HepG2 (cell line): Measurements from ENCODE around the gene DENND1C. TPM values are rescaled to one million over a fixed set of nuclear protein-coding genes. Genes with fewer than 3 reads are reported as not detected.

ENCODE experiments used
- ATAC-seq: fragments of 200-7000 bp; cut with Tn5 transposase; 3 replicates; pipeline ENCODE4 v1.9.1; 2020; ENCODE audit warnings: mild to moderate bottlenecking, moderate library complexity
- BruUV-seq: library from RNA; stranded (reverse); fragments of 400-500 nt; replicated peaks from 2 replicates; lab custom pipeline; 2021; lab: Mats Ljungman, UMichigan
- CTCF ChIA-PET: fragments of 300-600 bp; formaldehyde crosslinking; extraction: SDS; loops from one replicate; lab custom pipeline; 2021; ENCODE audit warnings: low total read pairs, inconsistent platforms, low intra/inter-chr PET ratio; lab: Yijun Ruan, JAX
- POLR2A ChIA-PET: fragments of 350-600 bp; sonication (Branson Sonifier 250); formaldehyde crosslinking; loops from one replicate; lab custom pipeline; 2020; ENCODE audit warnings: antibody characterized with exemption, inconsistent platforms; lab: Yijun Ruan, JAX
- DNase-seq: peaks from one replicate; pipeline ENCODE4 v3.0.0-alpha.2; 2015; ENCODE audit warnings: low spot score
- FAIRE-seq: peaks from 3 replicates; lab custom pipeline; 2011; peaks lifted over from hg19 to GRCh38; lab: Jason Lieb, UNC
- H2AFZ ChIP-seq: one replicate; pipeline ENCODE4 v1.6.1; 2011; ENCODE audit warnings: low read length, inconsistent platforms
- H3K27ac ChIP-seq: fragments of 300-600 bp; 3 replicates; pipeline ENCODE4 v1.8.0; 2011; ENCODE audit warnings: mixed run types, mild to moderate bottlenecking, mixed read lengths, low read length, inconsistent platforms; ENCODE audit not compliant: insufficient read depth; ENCODE audit errors: extremely low read length
- H3K27me3 ChIP-seq, 2 experiments: fragments of 200-600 bp in 1 of 2; 2 replicates in 1 of 2; 3 replicates in 1 of 2; pipeline versions ENCODE4 v1.6.0 to v1.8.0; 2011; ENCODE audit warnings: low read length in 2 of 2, mild to moderate bottlenecking in 2 of 2, moderate library complexity in 2 of 2, inconsistent platforms in 1 of 2; ENCODE audit not compliant: insufficient read depth in 2 of 2, control insufficient read depth in 1 of 2
- H3K36me3 ChIP-seq, 2 experiments: fragments of 200-600 bp in 1 of 2; replicated peaks in 1 of 2; 2 replicates in 1 of 2; 3 replicates in 1 of 2; pipeline versions ENCODE4 v1.5.1 to v1.8.0; 2011; ENCODE audit warnings: low read length in 2 of 2, inconsistent platforms in 1 of 2; ENCODE audit not compliant: insufficient read depth in 2 of 2, control insufficient read depth in 1 of 2
- H3K4me1 ChIP-seq: 2 replicates; pipeline ENCODE4 v1.5.1; 2012; ENCODE audit warnings: low read length, inconsistent platforms; ENCODE audit not compliant: insufficient read depth
- H3K4me2 ChIP-seq: 2 replicates; pipeline ENCODE4 v1.6.0; 2011; ENCODE audit warnings: low read depth, low read length, inconsistent platforms
- H3K4me3 ChIP-seq, 3 experiments: fragments of 200-600 bp in 1 of 3; sonication (generic), shearing (Covaris generic) in 1 of 3; replicated peaks in 1 of 3; 2 replicates each; pipeline ENCODE4 v1.5.1; 2011 to 2016; ENCODE audit warnings: low read length in 3 of 3, inconsistent platforms in 2 of 3, low read depth in 2 of 3, mild to moderate bottlenecking in 2 of 3, control low read depth in 1 of 3, mixed read lengths in 1 of 3; ENCODE audit not compliant: insufficient read depth in 1 of 3
- H3K79me2 ChIP-seq: one replicate; pipeline ENCODE4 v1.6.1; 2011; ENCODE audit warnings: low read length, inconsistent platforms; ENCODE audit not compliant: insufficient read depth
- H3K9ac ChIP-seq: 2 replicates; pipeline ENCODE4 v1.6.0; 2011; ENCODE audit warnings: mild to moderate bottlenecking, low read depth, low read length, inconsistent platforms; ENCODE audit not compliant: insufficient read depth
- H3K9me3 ChIP-seq: 2 replicates; pipeline ENCODE4 v1.5.1; 2012; ENCODE audit warnings: mild to moderate bottlenecking, low read length
- H4K20me1 ChIP-seq: 2 replicates; pipeline ENCODE4 v1.6.0; 2011; ENCODE audit warnings: inconsistent platforms, mild to moderate bottlenecking, low read length, moderate library complexity; ENCODE audit not compliant: insufficient read depth
- CHCHD3 ChIP-seq: sonication (generic); formaldehyde crosslinking; IDR thresholded peaks from 2 replicates; pipeline ENCODE4 v1.8.0; 2022; ENCODE audit warnings: mild to moderate bottlenecking, missing genetic modification reagents, moderate library complexity
- FOXA1 ChIP-seq, 2 experiments: fragments of 450-650 bp in 1 of 2; sonication (generic) in 1 of 2; formaldehyde crosslinking in 1 of 2; IDR thresholded peaks; 2 replicates each; pipeline versions ENCODE4 v1.4.0 to v1.6.1; 2016 to 2020; ENCODE audit warnings: missing genetic modification reagents in 1 of 2
- FOXO4 ChIP-seq: sonication (generic); formaldehyde crosslinking; conservative IDR thresholded peaks from 2 replicates; pipeline ENCODE4 v1.8.1; 2023; ENCODE audit warnings: missing genetic modification reagents
- HINFP ChIP-seq: sonication (generic); formaldehyde crosslinking; IDR thresholded peaks from 2 replicates; pipeline ENCODE4 v1.4.0; 2020; ENCODE audit warnings: low read depth, mild to moderate bottlenecking, missing genetic modification reagents
- IKZF4 ChIP-seq: sonication (generic); formaldehyde crosslinking; IDR thresholded peaks from 2 replicates; pipeline ENCODE4 v1.5.1; 2020; ENCODE audit warnings: borderline replicate concordance, mild to moderate bottlenecking, low read depth, missing genetic modification reagents; ENCODE audit errors: not compliant biosample characterization
- MTF2 ChIP-seq: sonication (generic); formaldehyde crosslinking; IDR thresholded peaks from 2 replicates; pipeline ENCODE4 v1.5.0; 2020; ENCODE audit warnings: missing genetic modification reagents, borderline replicate concordance
- PCBP1 ChIP-seq: fragments of 200-400 bp; formaldehyde crosslinking; IDR thresholded peaks from 2 replicates; pipeline ENCODE4 v1.6.1; 2017; ENCODE audit warnings: mild to moderate bottlenecking, low read depth, low read length, borderline replicate concordance
- RCOR2 ChIP-seq: IDR thresholded peaks from 2 replicates; pipeline ENCODE4 v1.6.1; 2016; ENCODE audit warnings: missing biosample characterization, missing genetic modification reagents
- SP2 ChIP-seq: sonication (generic); formaldehyde crosslinking; IDR thresholded peaks from 2 replicates; pipeline ENCODE4 v1.5.1; 2020; ENCODE audit warnings: mild to moderate bottlenecking, missing genetic modification reagents
- TSC22D2 ChIP-seq: sonication (generic); formaldehyde crosslinking; IDR thresholded peaks from 2 replicates; pipeline ENCODE4 v1.5.1; 2020; ENCODE audit warnings: missing genetic modification reagents, mild to moderate bottlenecking, borderline replicate concordance
- ZBTB2 ChIP-seq: sonication (generic); formaldehyde crosslinking; IDR thresholded peaks from 2 replicates; pipeline ENCODE4 v1.8.0; 2022; ENCODE audit warnings: low read depth, missing genetic modification reagents
- ZIK1 ChIP-seq: sonication (generic); formaldehyde crosslinking; IDR thresholded peaks from 2 replicates; pipeline ENCODE4 v1.5.0; 2020; ENCODE audit warnings: mild to moderate bottlenecking, low read depth, missing genetic modification reagents, borderline replicate concordance
- ZNF10 ChIP-seq: sonication (generic); formaldehyde crosslinking; IDR thresholded peaks from 2 replicates; pipeline ENCODE4 v1.4.0; 2020; ENCODE audit warnings: mild to moderate bottlenecking, low read depth, missing genetic modification reagents, borderline replicate concordance
- ZNF180 ChIP-seq: sonication (generic); formaldehyde crosslinking; IDR thresholded peaks from 2 replicates; pipeline ENCODE4 v1.4.0; 2020; ENCODE audit warnings: low read depth, missing genetic modification reagents, borderline replicate concordance
- ZNF264 ChIP-seq: sonication (generic); formaldehyde crosslinking; IDR thresholded peaks from 2 replicates; pipeline ENCODE4 v1.4.0; 2020; ENCODE audit warnings: missing genetic modification reagents
- ZNF382 ChIP-seq: sonication (generic); formaldehyde crosslinking; IDR thresholded peaks from 2 replicates; pipeline ENCODE4 v1.5.0; 2020; ENCODE audit warnings: missing genetic modification reagents, mild to moderate bottlenecking, borderline replicate concordance
- ZNF598 ChIP-seq: sonication (generic); formaldehyde crosslinking; IDR thresholded peaks from 2 replicates; pipeline ENCODE4 v1.5.1; 2020; ENCODE audit warnings: mild to moderate bottlenecking, missing genetic modification reagents, borderline replicate concordance
- ZNF83 ChIP-seq: sonication (generic); formaldehyde crosslinking; IDR thresholded peaks from 2 replicates; pipeline ENCODE4 v1.4.0; 2020; ENCODE audit warnings: missing genetic modification reagents, mild to moderate bottlenecking, borderline replicate concordance
- WGBS: methylation state at CpG from one replicate; pipeline ENCODE4 v1.1.6; 2017; ENCODE audit warnings: low lambda C conversion rate; 5-methylcytosine and 5-hydroxymethylcytosine counted together
- in situ Hi-C: cut with HindIII; loops from 2 replicates; pipeline ENCODE4 v1.10.0; 2017; ENCODE audit warnings: low pct_unique_long_range_greater_than_20kb; ENCODE audit not compliant: extremely low pct_ligation_motif_present
- intact Hi-C: fragments of 100-400 bp; cut with micrococcal nuclease; formaldehyde crosslinking; loops from one replicate; pipeline ENCODE4 v1.10.0; 2022; ENCODE audit not compliant: unreplicated experiment
- polyA plus RNA-seq, 8 experiments: library from polyadenylated mRNA; depleted of rRNA in 3 of 8; stranded (reverse) in 7 of 8; unstranded in 1 of 8; fragments of >200 nt; fragmentation: Illumina TruSeq in 4 of 8; extraction: Trizol in 4 of 8; gene quantifications; 2 replicates each; pipeline versions ENCODE4 v1.2.1 to v1.2.3, GENCODE V29; 2011 to 2016; ENCODE audit warnings: low read depth in 4 of 8, missing spikeins in 1 of 8, mixed read lengths in 1 of 8; ENCODE audit not compliant: insufficient read depth in 1 of 8
- total RNA-seq, 5 experiments: library from RNA; depleted of rRNA; stranded (reverse); fragments of >200 nt; fragmentation: Illumina TruSeq; extraction: Trizol; gene quantifications; 2 replicates each; pipeline ENCODE4 v1.2.3, GENCODE V29; 2016; ENCODE audit warnings: low read depth in 1 of 5

DENND1C gene
- total and polyA plus RNA-seq, 2 of the 13 experiments (the other 11 are each of a cell fraction or from before 2014, with no cell fraction given): 0.04 to 0.73 TPM

- peak; percentile 25; the same call in 1 of the 2 replicates for TF ChIP-seq HINFP (CRISPR knock-in tag)
- 0 out of 2 replicates have a peak, but pooled peaks have one; percentile 39 for TF ChIP-seq CHCHD3 (CRISPR knock-in tag)
- no peak for TF ChIP-seq ZNF180
- TF ChIP-seq SP2: peak; percentile 53
- 0 out of 2 replicates have a peak, but pooled peaks have one; percentile 22 for TF ChIP-seq MTF2 (CRISPR knock-in tag)
- TF ChIP-seq FOXO4 (CRISPR knock-in tag): no peak
- TF ChIP-seq, all 625 proteins: peak for 21
These were observed 34.6 kb upstream of the DENND1C start (continued) for GRCh38 chr19:6516018-6516658.

GRCh38 chr19:6514926-6515544 is 33.4 kb upstream of the DENND1C start:
- Histone ChIP-seq H3K4me2 (no peak overlapping the region), H3K9ac (no peak overlapping the region), H3K27ac (no peak overlapping the region), H2AFZ (no peak overlapping the region), H3K4me1 (peaks cover 63% of the 10 kb centered on the region), H3K79me2 (no peaks in the 10 kb centered on the region), H3K9me3 (no peaks in the 10 kb centered on the region), H3K36me3 (no peaks in the 10 kb centered on the region), H3K27me3 (no peaks in the 10 kb centered on the region; a peak in 1 of 5 replicates), H3K4me3 (no peak overlapping the region), H4K20me1 (no peaks in the 10 kb centered on the region)
- BruUV-seq: no TSS peak
- intact Hi-C loops (no loop called here), in situ Hi-C loops (loop anchor here (5.0 kb wide), 1 partner anchor 117 kb away; no protein-coding TSS in a partner anchor)
- WGBS: 76% methylated on average over 14 of the region's 15 CpGs
- ChIA-PET CTCF (interaction anchor here (2.4 kb wide), 1 partner anchor 118 kb away, joined by 24 read pairs; no protein-coding TSS in a partner anchor), POLR2A (no interaction called here)
- ATAC-seq (no peak), DNase-seq (no peak), FAIRE-seq (no peak)
- no peak for TF ChIP-seq PCBP1
- no peak for TF ChIP-seq ZIK1 (CRISPR knock-in tag)
- TF ChIP-seq TSC22D2 (CRISPR knock-in tag): no peak
- no peak for TF ChIP-seq ZNF10
- no peak for TF ChIP-seq FOXA1 (IDR thresholded peaks at IDR 0.05)
- no peak for TF ChIP-seq FOXA1 (CRISPR knock-in tag; IDR thresholded peaks at IDR 0.05)
- no peak for TF ChIP-seq ZNF264 (CRISPR knock-in tag)
- TF ChIP-seq RCOR2 (CRISPR knock-in tag): no peak
- TF ChIP-seq ZBTB2 (CRISPR knock-in tag): no peak
- TF ChIP-seq IKZF4: no peak
- no peak for TF ChIP-seq ZNF83 (CRISPR knock-in tag)
- TF ChIP-seq ZNF598 (CRISPR knock-in tag): no peak
- TF ChIP-seq ZNF382 (CRISPR knock-in tag): no peak
